ENCODE results near the gene ALG1. TPM values are rescaled to one million over a fixed set of nuclear protein-coding genes. Genes with fewer than 3 reads are reported as not detected.

Gene ALG1
- polyA plus RNA-seq, 1 experiment: 35.4 TPM

DNA sequence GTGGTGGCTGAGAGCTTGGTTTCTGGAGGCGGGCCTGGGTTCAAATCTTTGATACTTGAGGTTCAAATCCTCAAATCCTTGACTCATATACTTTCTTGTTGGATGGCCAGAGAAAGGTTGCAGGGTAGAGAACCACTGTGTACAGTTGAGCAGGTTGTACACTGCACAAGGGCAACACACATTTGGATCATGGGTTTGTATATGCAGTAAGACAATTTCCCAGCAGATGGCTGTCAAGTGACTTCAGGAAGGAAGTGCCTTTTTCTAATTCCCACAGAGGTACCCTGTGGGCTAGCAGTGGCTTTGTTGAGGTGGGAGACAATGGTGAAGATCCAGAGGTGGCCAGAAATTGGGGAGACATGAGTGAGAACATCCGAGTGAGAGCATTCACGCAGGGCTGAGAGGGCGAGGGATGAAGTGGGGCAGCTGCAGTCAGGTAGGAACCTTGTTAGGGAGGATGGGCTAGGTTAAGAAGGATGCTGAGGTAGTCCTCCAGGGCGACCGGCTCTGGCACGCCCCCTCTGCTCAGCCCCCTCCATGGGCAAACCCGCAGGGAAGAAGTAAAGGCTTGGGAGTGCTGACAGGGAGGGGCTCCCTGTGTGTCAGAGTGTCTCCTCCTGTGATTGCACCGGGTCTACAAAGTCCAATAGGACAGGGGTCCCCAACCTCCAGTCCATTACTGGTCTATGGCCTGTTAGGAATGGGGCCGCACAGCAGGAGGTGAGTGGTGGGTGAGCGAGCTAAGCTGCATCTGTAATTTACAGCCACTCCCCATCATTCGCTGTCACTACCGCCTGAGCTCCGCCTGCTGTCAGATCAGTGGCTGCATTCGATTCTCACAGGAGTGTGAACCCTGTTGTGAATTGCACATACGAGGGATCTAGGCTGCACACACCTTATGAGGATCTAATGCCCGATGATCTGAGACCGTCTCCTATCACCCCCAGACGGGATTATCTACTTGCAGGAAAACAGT is 8.6 kb upstream of the ALG1 start:
- Histone ChIP-seq H3K27ac (ENCODE audit: low read depth, low read length) (no peak overlapping the region), H3K27me3 (ENCODE audit: control insufficient read depth, insufficient read depth, low read length) (peaks cover 25% of the 10 kb centered on the region), H3K9me3 (ENCODE audit: control insufficient read depth, insufficient read depth, low read length) (no peaks in the 10 kb centered on the region), H3K4me3 (ENCODE audit: low read depth, low read length) (no peak overlapping the region)
- TF ChIP-seq, protein P1, sequence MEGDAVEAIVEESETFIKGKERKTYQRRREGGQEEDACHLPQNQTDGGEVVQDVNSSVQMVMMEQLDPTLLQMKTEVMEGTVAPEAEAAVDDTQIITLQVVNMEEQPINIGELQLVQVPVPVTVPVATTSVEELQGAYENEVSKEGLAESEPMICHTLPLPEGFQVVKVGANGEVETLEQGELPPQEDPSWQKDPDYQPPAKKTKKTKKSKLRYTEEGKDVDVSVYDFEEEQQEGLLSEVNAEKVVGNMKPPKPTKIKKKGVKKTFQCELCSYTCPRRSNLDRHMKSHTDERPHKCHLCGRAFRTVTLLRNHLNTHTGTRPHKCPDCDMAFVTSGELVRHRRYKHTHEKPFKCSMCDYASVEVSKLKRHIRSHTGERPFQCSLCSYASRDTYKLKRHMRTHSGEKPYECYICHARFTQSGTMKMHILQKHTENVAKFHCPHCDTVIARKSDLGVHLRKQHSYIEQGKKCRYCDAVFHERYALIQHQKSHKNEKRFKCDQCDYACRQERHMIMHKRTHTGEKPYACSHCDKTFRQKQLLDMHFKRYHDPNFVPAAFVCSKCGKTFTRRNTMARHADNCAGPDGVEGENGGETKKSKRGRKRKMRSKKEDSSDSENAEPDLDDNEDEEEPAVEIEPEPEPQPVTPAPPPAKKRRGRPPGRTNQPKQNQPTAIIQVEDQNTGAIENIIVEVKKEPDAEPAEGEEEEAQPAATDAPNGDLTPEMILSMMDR (IDR thresholded peaks at IDR 0.05; ENCODE audit: low read depth, low read length): 0 out of 2 replicates have a peak, but pooled peaks have one; percentile 5
- ChIA-PET POLR2A (no interaction called here), CTCF (no interaction called here)
- DNase-seq (ENCODE audit: low read depth, low spot score): no peak

DNA sequence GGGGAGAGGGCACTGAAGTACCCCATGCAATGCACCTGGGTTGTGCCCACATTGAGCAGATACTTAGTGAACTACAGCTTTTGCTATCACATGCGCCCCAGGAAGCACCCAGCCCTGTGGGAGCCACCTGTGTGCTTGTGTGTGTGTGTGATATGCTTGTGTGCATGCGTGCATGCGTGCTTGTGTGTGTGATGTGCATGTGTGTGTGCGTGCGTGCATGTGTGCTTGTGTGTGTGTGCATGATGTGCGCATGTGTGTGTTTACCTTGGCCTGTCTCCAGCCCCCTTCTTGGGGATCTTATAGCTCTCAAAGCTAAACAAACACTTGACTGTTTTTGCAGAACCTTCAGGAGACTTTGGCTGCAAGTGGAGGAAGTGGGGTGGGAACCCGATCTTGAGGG is 6.7 kb upstream of the ALG1 start:
- Histone ChIP-seq H3K27me3 (ENCODE audit: control insufficient read depth, insufficient read depth, low read length) (peaks cover 25% of the 10 kb centered on the region), H3K4me3 (ENCODE audit: low read depth, low read length) (no peak overlapping the region), H3K9me3 (ENCODE audit: control insufficient read depth, insufficient read depth, low read length) (no peaks in the 10 kb centered on the region), H3K27ac (ENCODE audit: low read depth, low read length) (no peak overlapping the region)
- ChIA-PET POLR2A (no interaction called here), CTCF (no interaction called here)
- DNase-seq (ENCODE audit: low read depth, low spot score): no peak
- TF ChIP-seq, protein P1 (IDR thresholded peaks at IDR 0.05; ENCODE audit: low read depth, low read length): no peak

DNA sequence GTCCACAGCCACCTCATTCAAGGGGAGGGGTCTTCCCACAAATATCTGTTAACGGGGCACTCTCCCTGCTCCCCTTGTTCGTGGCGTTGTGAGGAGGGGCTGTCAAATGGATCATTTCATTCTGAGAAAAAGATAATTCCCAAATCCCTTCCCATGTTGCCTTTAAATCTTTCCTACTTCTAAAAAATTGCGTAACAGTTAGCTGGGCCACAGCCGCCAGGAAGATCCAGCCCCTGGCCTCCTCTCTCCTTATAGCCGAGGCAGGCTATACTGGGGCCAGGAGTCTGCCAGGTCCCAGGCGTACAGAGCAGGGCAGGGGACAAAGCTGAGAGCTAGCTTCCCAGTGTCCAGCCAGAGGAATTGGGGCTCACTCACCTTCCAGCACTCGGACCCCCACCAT is 6.3 kb upstream of the ALG1 start:
- Histone ChIP-seq H3K9me3 (ENCODE audit: control insufficient read depth, insufficient read depth, low read length) (no peaks in the 10 kb centered on the region), H3K27ac (ENCODE audit: low read depth, low read length) (no peak overlapping the region), H3K4me3 (ENCODE audit: low read depth, low read length) (no peak overlapping the region), H3K27me3 (ENCODE audit: control insufficient read depth, insufficient read depth, low read length) (peaks cover 24% of the 10 kb centered on the region)
- POLR2A ChIA-PET: no interaction called here
- TF ChIP-seq, protein P1 (IDR thresholded peaks at IDR 0.05; ENCODE audit: low read depth, low read length): no peak
- no peak for DNase-seq (ENCODE audit: low read depth, low spot score)
- CTCF ChIA-PET: no interaction called here

DNA sequence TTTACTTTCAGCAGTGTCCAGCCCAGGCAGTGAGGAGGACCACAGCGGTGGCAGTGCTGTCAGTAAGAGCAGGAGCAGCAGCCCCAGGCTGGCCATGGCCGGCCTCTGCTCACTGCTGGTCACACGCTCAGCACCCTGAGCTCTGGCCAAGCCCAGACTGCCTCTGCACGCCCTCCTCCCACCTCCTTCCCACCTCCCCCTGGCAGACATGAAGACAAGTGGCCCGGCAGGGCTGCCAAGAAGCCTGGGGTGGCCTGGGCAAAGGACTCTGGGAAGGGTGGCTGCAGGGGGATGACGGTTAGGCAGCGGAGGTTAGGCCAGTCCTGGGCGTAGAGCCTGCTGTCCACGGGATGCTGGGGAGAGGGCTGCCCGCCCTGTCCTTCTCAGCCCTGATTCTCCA is 5.8 kb upstream of the ALG1 start, which contains the start of gene C16orf89:
Gene C16orf89, minus strand, starts transcription at position 144 of the 400 bp plus-strand sequence. Its CDS starts 48 bp downstream, at position 96.
- POLR2A ChIA-PET: no interaction called here
- DNase-seq (ENCODE audit: low read depth, low spot score): no peak
- peaks cover 23% of the 10 kb centered on the region for H3K27me3 ChIP-seq (ENCODE audit: control insufficient read depth, insufficient read depth, low read length)
- H3K4me3 ChIP-seq (ENCODE audit: low read depth, low read length): no peak within 1 kb of the TSS
- H3K9me3 ChIP-seq (ENCODE audit: control insufficient read depth, insufficient read depth, low read length): no peaks in the 10 kb centered on the region
- H3K27ac ChIP-seq (ENCODE audit: low read depth, low read length): no peak within 1 kb of the TSS
- CTCF ChIA-PET: no interaction called here
- TF ChIP-seq, protein P1 (IDR thresholded peaks at IDR 0.05; ENCODE audit: low read depth, low read length): no peak

DNA sequence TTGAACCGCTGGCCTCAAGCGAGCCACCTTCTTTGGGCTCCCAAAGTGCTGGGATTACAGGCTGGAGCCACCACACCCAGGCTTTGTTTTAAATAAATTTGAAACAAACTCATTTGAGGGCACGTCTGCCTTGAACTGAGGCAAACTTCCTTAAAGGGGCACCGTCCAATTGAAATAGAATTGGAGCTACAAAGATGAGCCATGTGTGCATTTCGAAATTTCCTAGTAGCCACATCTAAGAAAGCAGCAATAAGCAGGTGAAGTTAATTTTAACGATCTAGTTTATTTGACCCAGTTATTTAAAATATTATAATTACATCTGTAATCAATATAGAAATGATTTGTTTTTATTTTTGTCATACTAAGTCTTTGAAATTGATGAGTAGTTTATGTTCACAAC is 5.1 kb upstream of the ALG1 start:
- no peak overlapping the region for H3K4me3 ChIP-seq (ENCODE audit: low read depth, low read length)
- TF ChIP-seq, protein P1 (IDR thresholded peaks at IDR 0.05; ENCODE audit: low read depth, low read length): no peak
- no peak for DNase-seq (ENCODE audit: low read depth, low spot score)
- no peaks in the 10 kb centered on the region for H3K9me3 ChIP-seq (ENCODE audit: control insufficient read depth, insufficient read depth, low read length)
- ChIA-PET CTCF (no interaction called here), POLR2A (interaction anchor here (0.6 kb wide), 1 partner anchor 125 kb away, joined by 6 read pairs; no protein-coding TSS in a partner anchor)
- H3K27ac ChIP-seq (ENCODE audit: low read depth, low read length): no peak overlapping the region
- peaks cover 23% of the 10 kb centered on the region for H3K27me3 ChIP-seq (ENCODE audit: control insufficient read depth, insufficient read depth, low read length)
